GM12874 (cell line): Measurements from ENCODE around the gene SULT1A1.
"Not testable (repeated sequence)": the region's sequence is repeated elsewhere in the genome, so short reads cannot be mapped to it uniquely, and the experiment has no call there.

Experiments used
- CTCF ChIP-seq: IDR thresholded peaks from 2 replicates; pipeline ENCODE4 v1.5.1; 2011; ENCODE audit warnings: low read depth, mild to moderate bottlenecking, control low read depth, low read length, moderate library complexity; ENCODE audit not compliant: insufficient read depth

Gene SULT1A1

GRCh38 chr16:28609631-28610594 is at the start of gene SULT1A1:
Gene SULT1A1, minus strand, starts transcription at chr16:28610044. Its CDS starts 1,189 bp downstream, at chr16:28608855.
- no peak for TF ChIP-seq CTCF

- not testable (repeated sequence) for TF ChIP-seq CTCF
Observed at GRCh38 chr16:28637765-28638164, 27.9 kb upstream of the SULT1A1 start, which contains the start of gene NPIPB8. Gene NPIPB8, plus strand, starts transcription at chr16:28638065. Its CDS starts 296 bp downstream, at chr16:28638361.

- no peak for TF ChIP-seq CTCF
Observed at GRCh38 chr16:28623172-28623711, 13.4 kb upstream of the SULT1A1 start.

- no peak for TF ChIP-seq CTCF
Observed at GRCh38 chr16:28621481-28622155, 11.8 kb upstream of the SULT1A1 start.

GRCh38 chr16:28617874-28618273 is 8.0 kb upstream of the SULT1A1 start:
- no peak for TF ChIP-seq CTCF

- TF ChIP-seq CTCF, result no peak
Observed at GRCh38 chr16:28616636-28617035, 6.8 kb upstream of the SULT1A1 start.
